Heart right ventricle (tissue), 16 donors: Measurements from ENCODE around the gene ARIH2. TPM values are rescaled to one million over a fixed set of nuclear protein-coding genes. Genes with fewer than 3 reads are reported as not detected.
"Not testable (repeated sequence)": the region's sequence is repeated elsewhere in the genome, so short reads cannot be mapped to it uniquely, and the experiment has no call there.

Experiments used
- ATAC-seq, 8 donors: fragments of 200-7000 bp; cut with Tn5 transposase; one replicate each; pipeline ENCODE4 v1.9.1; 2020; ENCODE audit warnings: mild to moderate bottlenecking in 8 of 8, moderate library complexity in 8 of 8, moderate number of reproducible peaks in 1 of 8
- DNase-seq, 2 donors: peaks; one replicate each; pipeline ENCODE4 v3.0.0-alpha.2; 2020
- H3K27ac ChIP-seq, 10 donors: fragments of 200-600 bp; sonication (generic) in 2 of 10; one replicate each; pipeline versions ENCODE4 v1.5.0 to v1.8.0; 2020 to 2022; ENCODE audit warnings: mild to moderate bottlenecking in 3 of 10
- H3K27me3 ChIP-seq, 7 donors: fragments of 200-600 bp; one replicate each; pipeline ENCODE4 v1.8.0; 2021 to 2022; ENCODE audit warnings: mild to moderate bottlenecking in 2 of 7
- H3K36me3 ChIP-seq, 9 donors: fragments of 200-600 bp; sonication (generic) in 1 of 9; one replicate each; pipeline versions ENCODE4 v1.5.0 to v1.8.0; 2020 to 2022; ENCODE audit warnings: mild to moderate bottlenecking in 2 of 9
- H3K4me1 ChIP-seq, 9 donors: fragments of 200-600 bp; sonication (generic) in 1 of 9; one replicate each; pipeline versions ENCODE4 v1.5.0 to v1.8.0; 2020 to 2022; ENCODE audit warnings: mild to moderate bottlenecking in 4 of 9
- H3K4me3 ChIP-seq, 10 donors: fragments of 200-600 bp; sonication (generic) in 2 of 10; one replicate each; pipeline versions ENCODE4 v1.5.0 to v1.8.0; 2020 to 2022; ENCODE audit warnings: mild to moderate bottlenecking in 7 of 10, moderate library complexity in 2 of 10
- H3K9me3 ChIP-seq, 11 donors: fragments of 200-600 bp in 10 of 11; sonication (generic) in 2 of 11; one replicate each; pipeline versions ENCODE4 v1.5.0 to v1.8.0; 2013 to 2022; ENCODE audit warnings: mild to moderate bottlenecking in 2 of 11, control low read depth in 1 of 11, moderate library complexity in 1 of 11
- WGBS, 2 donors: extraction: QIAGEN DNeasy Blood & Tissue Kit; methylation state at CpG; one replicate each; pipeline ENCODE4 v1.1.7; 2013; ENCODE audit warnings: inconsistent platforms in 1 of 2; 5-methylcytosine and 5-hydroxymethylcytosine counted together
- intact Hi-C, 10 donors: fragments of 100-400 bp; cut with DNase I; formaldehyde crosslinking; loops; one replicate each; pipeline versions ENCODE4 v1.11.1 to v1.14.2; 2022
- polyA plus RNA-seq, 2 donors: library from polyadenylated mRNA; stranded (reverse); fragments of 200-250 nt; gene quantifications; one replicate each; pipeline ENCODE4 v1.2.3, GENCODE V29; 2013
- total RNA-seq, 10 donors: library from RNA; stranded (reverse); fragmentation: NEBNext Ultra II Directional in 3 of 10; extraction: Animal tissue kit (Norgen Biotek cat#: 25700) in 3 of 10; gene quantifications; one replicate each; pipeline versions ENCODE4 v1.2.1 to v1.2.4, GENCODE V29; 2021 to 2023
- TF ChIP-seq, protein P1 (sequence below), 9 donors: fragments of 200-600 bp; sonication (generic) in 2 of 9; IDR thresholded peaks; one replicate each; pipeline versions ENCODE4 v1.5.0 to v1.8.0; 2021 to 2022; ENCODE audit warnings: antibody characterized with exemption in 9 of 9, mild to moderate bottlenecking in 5 of 9, moderate library complexity in 1 of 9
- donor health status: Arrhythmogenic right ventricular cardiomyopathy.
- donor health status: ischemic (EF 13 %, LVEDD 7.1; RV severe dilation, severe dysfunction).
- donor health status: healthy with polysubstance abuse.
- donor health status: DM: no; HTN: yes; CAD: no.
- donor health status: DM: no; HTN: no; CAD: no.
- donor health status: ischemic (EF 25% LVEDD 6.9; RV normal size, moderate dysfunction).
- donor health status: ischemic (EF 25% LVEDD 5.7; RV mildly dilated, moderate dysfunction).
- donor health status: healthy.
- donor health status: DM: yes; HTN: yes; CAD: no.
- donor health status: Ischemic cardiomyopathy.
- donor health status: ischemic (EF 35%, LVEDD 5.7; RV mildly dilated, moderate dysfunction).
- donor health status: nonischemic (EF 11% LVEDD 7.7; RV severe dilation, severe dysfunction).
- donor health status: DM: yes; HTN: yes; CAD: no.
- donor health status: PGD.
- donor health status: ischemic (EF 29% LVEDD 5.4; RV normal size, mild dysfunction).
- donor health status: nonischemic (EF 23%, LVEDD 6.1; RV moderate dilation, normal function).

Gene ARIH2
- total and polyA plus RNA-seq, 12 donors: 41.9 to 177 (median 138) TPM

DNA sequence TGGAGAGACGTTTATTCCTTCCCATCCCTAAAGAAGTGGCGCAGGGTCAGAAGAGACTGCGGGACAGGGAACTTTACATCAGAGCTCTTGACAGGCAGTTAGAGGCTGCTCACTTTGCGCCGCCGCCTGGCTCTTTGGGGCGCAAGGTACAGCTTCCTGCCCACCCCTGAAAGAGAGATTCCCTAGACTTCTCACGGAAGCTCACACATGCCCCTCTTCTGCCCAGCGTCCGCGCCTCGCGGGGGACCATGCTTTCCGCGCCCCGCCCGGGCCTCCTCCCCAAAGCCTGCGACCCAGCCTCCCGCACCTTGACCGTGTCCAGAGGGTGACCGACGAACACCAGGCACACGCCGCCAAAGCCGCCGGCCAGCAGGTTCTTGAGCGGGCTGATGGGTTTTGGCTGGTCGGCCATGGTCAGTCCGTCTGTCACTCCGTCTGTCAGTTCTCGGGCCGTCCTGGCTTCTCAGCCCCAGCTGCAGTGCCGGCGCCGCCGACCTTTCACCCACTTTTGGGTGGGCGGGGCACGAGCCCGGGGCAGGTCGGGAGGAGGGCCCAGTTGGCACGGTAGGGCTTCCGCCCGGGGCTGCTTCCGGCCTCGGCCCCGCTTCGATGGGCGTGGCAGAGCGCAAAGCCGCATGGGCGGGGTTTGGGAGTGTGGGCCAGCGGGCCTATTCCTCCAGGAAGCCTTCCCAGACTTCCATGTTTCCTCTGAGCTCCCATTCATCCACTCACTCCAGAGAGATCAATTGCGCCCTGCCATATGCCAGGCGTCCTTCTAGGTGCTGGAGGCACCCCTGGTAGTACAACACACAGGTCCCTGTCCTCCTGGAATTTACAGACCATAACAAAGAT, 20.0 kb upstream of the ARIH2 start, which contains the start of gene SLC25A20:
SLC25A20 (minus strand) TSS at position 500 of the 852 bp plus-strand sequence; CDS start at position 412, 88 bp downstream.
- Histone ChIP-seq H3K27me3 (no peaks in the 10 kb centered on the region), H3K9me3 (no peaks in the 10 kb centered on the region), H3K27ac (peak within 1 kb of the TSS; percentile 19 to 95 (median 90)), H3K36me3 (no peaks in the 10 kb centered on the region), H3K4me3 (peak within 1 kb of the TSS; percentile 43 to 96 (median 82)), H3K4me1 (peaks cover 5 to 24% (median 19%) of the 10 kb centered on the region in 9 donors)
- ATAC-seq: peak; percentile 97 to 99 (median 98)
- 2 to 3% methylated on average over 54 of the region's 54 CpGs for WGBS, 2 donors
- DNase-seq: peak; percentile 91 to 95
- TF ChIP-seq, protein P1, sequence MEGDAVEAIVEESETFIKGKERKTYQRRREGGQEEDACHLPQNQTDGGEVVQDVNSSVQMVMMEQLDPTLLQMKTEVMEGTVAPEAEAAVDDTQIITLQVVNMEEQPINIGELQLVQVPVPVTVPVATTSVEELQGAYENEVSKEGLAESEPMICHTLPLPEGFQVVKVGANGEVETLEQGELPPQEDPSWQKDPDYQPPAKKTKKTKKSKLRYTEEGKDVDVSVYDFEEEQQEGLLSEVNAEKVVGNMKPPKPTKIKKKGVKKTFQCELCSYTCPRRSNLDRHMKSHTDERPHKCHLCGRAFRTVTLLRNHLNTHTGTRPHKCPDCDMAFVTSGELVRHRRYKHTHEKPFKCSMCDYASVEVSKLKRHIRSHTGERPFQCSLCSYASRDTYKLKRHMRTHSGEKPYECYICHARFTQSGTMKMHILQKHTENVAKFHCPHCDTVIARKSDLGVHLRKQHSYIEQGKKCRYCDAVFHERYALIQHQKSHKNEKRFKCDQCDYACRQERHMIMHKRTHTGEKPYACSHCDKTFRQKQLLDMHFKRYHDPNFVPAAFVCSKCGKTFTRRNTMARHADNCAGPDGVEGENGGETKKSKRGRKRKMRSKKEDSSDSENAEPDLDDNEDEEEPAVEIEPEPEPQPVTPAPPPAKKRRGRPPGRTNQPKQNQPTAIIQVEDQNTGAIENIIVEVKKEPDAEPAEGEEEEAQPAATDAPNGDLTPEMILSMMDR (IDR thresholded peaks at IDR 0.05): peak in 3 of 9 donors; percentile 16 to 27 (median 22)
- intact Hi-C loops: loop anchor here in 3 of 10 donors (1.0 to 5.0 kb wide), 3 partner anchors 20 to 161 kb away; partner anchors contain the start of gene ARIH2 (in 3 of the 3)

DNA sequence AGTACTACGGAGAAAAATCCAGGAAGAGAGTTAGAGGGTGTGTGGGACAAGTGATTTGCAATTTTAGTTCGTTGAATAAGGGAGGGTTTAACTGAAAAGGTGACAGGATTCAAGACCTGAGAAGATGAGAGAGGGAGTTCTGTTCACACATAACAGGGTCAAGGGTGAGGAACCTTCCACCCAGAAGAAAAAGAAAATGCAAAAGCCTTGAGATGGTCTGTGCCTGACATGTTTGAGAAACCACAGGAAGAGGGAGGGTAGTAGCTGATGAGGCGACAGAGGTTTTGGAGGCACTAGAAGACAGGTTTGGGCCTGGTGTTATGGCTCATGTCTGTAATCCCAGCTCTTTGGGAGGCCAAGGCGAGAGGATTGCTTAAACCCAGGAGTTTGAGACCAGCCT, 19.4 kb upstream of the ARIH2 start:
- H3K9me3 ChIP-seq: no peaks in the 10 kb centered on the region
- TF ChIP-seq, protein P1 (IDR thresholded peaks at IDR 0.05): no peak
- peak overlapping the region in 8 of 10 donors; percentile 86 to 95 (median 90) for H3K27ac ChIP-seq
- DNase-seq (no peak), ATAC-seq (no peak)
- no peaks in the 10 kb centered on the region for H3K36me3 ChIP-seq
- intact Hi-C loops: loop anchor here in 3 of 10 donors (1.0 to 5.0 kb wide), 3 partner anchors 19 to 162 kb away; partner anchors contain the start of gene ARIH2 (in 3 of the 3)
- H3K4me1 ChIP-seq: peaks cover 5 to 24% (median 19%) of the 10 kb centered on the region in 9 donors
- WGBS, 2 donors: 85% methylated on average over 4 of the region's 4 CpGs
- peak overlapping the region in 7 of 10 donors; percentile 73 to 96 (median 80) for H3K4me3 ChIP-seq
- H3K27me3 ChIP-seq: no peaks in the 10 kb centered on the region

DNA sequence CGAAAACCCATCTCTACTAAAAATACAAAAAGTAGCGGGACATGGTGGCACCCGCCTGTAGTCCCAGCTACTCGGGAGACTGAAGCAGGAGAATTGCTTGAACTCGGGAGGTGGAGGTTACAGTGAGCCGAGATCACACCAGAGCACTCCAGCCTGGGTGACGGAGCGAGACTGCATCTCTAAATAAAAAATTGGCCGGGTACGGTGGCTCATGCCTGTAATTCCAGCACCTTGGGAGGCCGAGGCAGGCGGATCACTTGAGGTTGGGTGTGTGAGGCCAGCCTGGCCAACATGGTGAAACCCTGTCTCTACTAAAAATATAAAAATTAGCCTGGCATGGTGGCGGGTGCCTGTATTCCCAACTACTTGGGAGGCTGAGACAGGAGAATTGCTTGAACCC, 11.6 kb upstream of the ARIH2 start:
- H3K36me3 ChIP-seq, DNase-seq, H3K27me3 ChIP-seq, ATAC-seq, intact Hi-C loops, H3K4me1 ChIP-seq, H3K27ac ChIP-seq, H3K4me3 ChIP-seq, H3K9me3 ChIP-seq: not testable (repeated sequence)
- WGBS, 2 donors: 92 to 95% methylated on average over 13 of the region's 13 CpGs

DNA sequence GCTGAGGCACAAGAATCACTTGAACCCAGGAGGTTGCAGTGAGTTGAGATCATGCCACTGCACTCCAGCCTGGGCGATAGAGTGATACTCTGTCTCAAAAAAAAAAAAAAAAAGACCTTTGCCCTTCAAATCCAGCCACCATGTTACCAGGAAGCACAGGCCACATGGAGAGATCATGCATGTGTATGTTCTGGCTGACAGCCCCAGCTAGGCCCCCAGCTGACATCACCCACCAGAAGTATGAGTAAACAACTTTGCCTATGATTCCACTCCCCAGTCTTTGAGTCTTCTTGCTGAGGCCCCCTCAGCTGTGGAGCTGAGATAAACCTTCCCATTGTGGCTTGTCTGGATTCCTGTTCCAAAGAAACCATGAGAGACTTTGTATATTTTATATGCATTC, 3.3 kb upstream of the ARIH2 start:
- Histone ChIP-seq H3K4me3 (no peak overlapping the region), H3K27ac (no peak overlapping the region), H3K36me3 (no peaks in the 10 kb centered on the region), H3K27me3 (no peaks in the 10 kb centered on the region), H3K4me1 (peaks cover 4 to 24% (median 18%) of the 10 kb centered on the region in 9 donors), H3K9me3 (no peaks in the 10 kb centered on the region)
- ATAC-seq (no peak), DNase-seq (no peak)
- TF ChIP-seq, protein P1 (IDR thresholded peaks at IDR 0.05): no peak
- WGBS, 2 donors: 77 to 100% methylated on average over 1 of the region's 1 CpG
- intact Hi-C loops: no loop called here
